ENCODE data around the gene LY6G6C.
A peak's percentile ranks its signal among the peaks of the same experiment; 100 is the strongest.
"Not testable (repeated sequence)": the region's sequence is repeated elsewhere in the genome, so short reads cannot be mapped to it uniquely, and the experiment has no call there.

The LY6G6C gene

GRCh38 chr6:31725502-31726350, 4.2 kb upstream of the LY6G6C start:
- DNase-seq, result no peak

DNA sequence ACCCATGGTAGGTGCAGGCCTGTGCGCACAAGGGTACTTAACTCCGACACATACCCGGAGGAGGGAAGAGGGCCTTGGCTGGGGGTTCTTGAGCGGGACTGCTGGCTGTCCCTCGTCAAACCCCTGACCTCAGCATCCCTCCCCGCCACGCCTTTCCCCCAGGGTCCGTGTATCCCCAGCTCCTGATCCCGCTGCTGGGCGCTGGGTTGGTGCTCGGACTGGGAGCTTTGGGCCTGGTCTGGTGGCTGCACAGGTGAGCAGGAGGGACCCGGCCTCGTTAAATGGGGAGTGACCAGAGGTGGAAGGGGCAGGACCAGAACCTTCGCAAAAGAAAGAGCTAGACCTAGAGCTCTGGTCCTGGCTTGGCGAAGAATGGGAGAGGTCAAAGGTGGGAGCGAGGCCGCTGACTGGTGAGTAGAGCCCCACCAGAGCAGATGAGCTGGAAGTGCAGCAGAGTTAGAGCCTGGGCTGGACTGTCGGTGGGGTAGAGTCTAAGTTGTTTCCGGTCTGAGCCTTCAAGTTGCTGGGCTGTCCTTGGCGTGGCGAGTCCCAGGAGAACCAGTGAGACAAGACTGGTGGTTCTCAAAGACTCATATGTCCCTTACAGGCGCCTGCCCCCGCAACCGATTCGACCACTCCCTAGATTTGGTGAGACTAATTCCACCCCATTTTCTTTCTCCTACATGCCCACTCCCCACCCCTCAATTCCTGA, 2.6 kb upstream of the LY6G6C start:
- no peak for DNase-seq

- no peak for DNase-seq
Measured at GRCh38 chr6:31723245-31723979, 1.9 kb upstream of the LY6G6C start, which contains the start of gene MPIG6B. Gene MPIG6B, plus strand, starts transcription at chr6:31723373. Its CDS starts 11 bp downstream, at chr6:31723384.

- no peak for DNase-seq
Measured at GRCh38 chr6:31722173-31722572, 627 bp upstream of the LY6G6C start.

GRCh38 chr6:31720196-31720770, 1.3 kb downstream of the LY6G6C start:
- DNase-seq, result no peak

DNA sequence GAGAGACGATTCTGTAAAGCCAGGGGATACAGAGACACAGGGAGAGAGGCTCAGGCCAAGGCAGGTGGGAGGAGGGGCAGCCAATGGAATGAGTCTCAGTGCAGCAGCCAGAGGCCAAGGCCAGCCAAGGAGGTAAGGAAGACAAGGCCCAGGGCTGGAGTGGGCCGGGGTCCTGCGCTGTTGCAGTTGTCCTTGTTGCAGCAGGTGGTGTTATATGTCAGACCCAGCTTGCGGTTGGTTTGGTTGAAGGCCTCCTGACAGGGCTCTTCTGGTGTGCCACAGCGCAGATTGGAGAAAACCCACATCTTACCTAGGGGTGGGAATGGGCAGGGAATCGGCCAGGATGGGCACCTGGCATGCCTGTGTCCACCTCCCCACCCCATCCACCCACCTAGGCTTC, 2.5 kb downstream of the LY6G6C start:
- no peak for DNase-seq

- DNase-seq, result no peak
Measured at GRCh38 chr6:31718265-31718664, 3.3 kb downstream of the LY6G6C start.

DNA sequence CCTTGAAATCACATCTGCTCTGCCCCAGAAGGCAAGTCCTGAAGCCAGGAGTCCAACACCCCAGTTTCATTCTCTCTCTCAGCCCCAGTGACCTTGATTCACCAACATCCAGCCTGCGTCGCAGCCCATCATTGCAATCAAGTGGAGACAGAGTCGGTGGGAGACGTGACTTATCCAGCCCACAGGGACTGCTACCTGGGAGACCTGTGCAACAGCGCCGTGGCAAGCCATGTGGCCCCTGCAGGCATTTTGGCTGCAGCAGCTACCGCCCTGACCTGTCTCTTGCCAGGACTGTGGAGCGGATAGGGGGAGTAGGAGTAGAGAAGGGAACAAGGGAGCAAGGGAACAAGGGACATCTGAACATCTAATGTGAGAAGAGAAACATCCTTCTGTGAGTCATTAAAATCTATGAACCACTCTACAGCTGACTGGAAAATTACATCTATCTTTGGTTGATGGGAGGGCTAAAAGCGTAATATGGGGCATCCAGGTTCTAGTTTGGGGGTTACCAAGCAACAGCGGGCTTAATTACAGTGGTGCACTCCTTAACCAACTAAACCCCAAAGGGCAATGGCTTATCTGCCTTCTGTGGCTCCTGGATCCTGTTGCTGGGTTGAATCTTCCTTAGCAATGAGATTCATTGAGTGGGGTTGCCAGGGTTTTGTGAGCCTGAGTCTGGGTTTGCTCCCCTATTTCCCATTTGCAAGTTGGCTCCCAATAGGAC, 3.9 kb downstream of the LY6G6C start:
- DNase-seq, result peak; percentile 29

GRCh38 chr6:31715022-31715958, 6.3 kb downstream of the LY6G6C start, which contains the start of gene LY6G6D:
Gene LY6G6D, plus strand, starts transcription at chr6:31715348. Its CDS starts 8 bp downstream, at chr6:31715356.
- no peak for DNase-seq

DNA sequence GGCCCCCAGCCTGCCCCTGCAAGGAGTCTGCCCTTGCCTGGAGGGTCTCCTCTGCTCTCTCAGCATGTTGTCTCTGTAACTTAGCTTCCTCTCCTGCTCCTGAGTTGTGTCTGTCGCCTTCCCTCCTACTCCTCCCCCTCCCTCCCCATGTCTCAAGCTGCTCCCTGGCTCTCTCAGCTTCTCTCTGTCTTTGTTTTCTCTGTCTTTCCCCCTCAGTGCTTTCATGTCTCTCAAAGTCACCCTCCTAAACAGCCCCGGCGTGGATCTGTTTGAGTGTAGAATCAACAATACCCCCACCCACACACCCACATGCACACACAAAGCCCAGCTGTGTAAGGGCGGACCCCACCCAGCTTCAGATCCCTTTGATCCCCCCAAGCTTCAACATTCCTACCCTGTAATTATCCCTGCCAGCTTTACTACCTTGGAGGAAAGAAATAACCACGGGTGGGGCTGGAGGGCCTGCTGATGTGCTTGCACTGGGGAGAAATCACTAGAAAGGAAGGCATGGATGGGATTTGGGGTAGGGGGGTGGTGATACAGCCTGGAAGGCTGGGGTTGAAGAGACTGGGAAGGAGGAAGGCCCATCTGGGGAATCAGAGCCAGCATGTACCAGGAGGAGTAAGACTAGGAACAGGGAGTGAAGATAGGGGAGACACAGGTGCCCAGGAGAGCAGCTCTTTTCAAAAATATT, 7.4 kb downstream of the LY6G6C start:
- no peak for DNase-seq

DNA sequence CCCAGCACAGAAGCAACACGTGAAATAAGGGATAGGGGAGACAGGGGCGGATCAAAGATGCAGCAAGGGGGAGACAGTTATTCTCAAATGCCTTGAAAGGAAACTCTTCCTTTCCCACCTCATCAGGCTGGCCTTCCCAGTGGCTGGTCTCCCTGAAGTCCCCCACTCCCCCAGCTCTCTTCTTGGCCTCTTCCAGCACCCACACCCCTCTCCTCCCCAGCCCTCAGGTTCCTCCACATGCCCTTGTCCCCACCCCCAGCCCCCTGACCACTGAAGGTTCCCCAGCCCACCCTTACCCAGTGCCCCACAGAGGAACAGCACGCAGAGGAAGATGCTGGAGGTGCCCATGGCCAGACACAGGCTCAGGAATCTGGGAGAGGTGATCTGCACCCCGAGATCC, 8.1 kb downstream of the LY6G6C start:
- no peak for DNase-seq

GRCh38 chr6:31712296-31712695, 9.2 kb downstream of the LY6G6C start:
- DNase-seq, result no peak

GRCh38 chr6:31711233-31711632, 10.3 kb downstream of the LY6G6C start:
- DNase-seq, result no peak

- no peak for DNase-seq
Measured at GRCh38 chr6:31710523-31711219, 10.9 kb downstream of the LY6G6C start.

DNA sequence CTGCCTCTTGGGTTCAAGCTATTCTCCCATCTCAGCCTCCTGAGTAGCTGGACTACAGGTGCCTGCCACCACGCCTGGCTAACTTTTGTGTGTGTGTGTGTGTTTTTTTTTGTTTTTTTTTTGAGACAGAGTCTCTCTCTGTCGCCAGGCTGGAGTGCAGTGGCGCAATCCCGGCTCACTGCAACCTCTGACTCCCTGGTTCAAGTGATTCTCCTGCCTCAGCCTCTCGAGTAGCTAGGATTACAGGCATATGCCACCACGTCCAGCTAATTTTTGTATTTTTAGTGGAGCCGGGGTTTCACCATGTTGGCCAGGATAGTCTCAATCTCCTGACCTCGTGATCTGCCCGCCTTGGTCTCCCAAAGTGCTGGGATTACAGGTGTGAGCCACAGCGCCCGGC, 12.4 kb downstream of the LY6G6C start:
- DNase-seq, result not testable (repeated sequence)

GRCh38 chr6:31708224-31708623, 13.3 kb downstream of the LY6G6C start:
- no peak for DNase-seq

GRCh38 chr6:31707701-31708100, 13.8 kb downstream of the LY6G6C start:
- DNase-seq, result no peak

DNA sequence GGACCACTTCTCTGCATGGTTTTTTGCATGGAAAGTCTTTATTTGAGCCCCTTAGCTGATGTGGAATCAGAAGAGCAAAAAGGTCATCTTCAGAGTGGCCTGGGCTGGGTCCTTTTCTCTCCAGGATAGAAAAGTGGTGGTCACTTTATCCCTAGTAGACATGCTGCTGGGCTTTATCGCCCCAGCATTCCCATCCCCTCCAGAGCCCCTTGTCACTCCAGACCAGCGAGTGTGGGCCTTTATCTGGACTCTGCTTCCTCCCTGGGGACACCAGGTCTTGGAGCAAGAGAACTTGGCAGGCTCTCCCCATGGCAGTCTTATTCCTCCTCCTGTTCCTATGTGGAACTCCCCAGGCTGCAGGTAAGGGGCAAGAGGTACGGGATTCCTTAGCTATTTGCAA, 14.9 kb downstream of the LY6G6C start, which contains the start of gene LY6G6F:
Gene LY6G6F, plus strand, starts transcription at position 268 of the 400 bp plus-strand sequence. Its CDS starts 41 bp downstream, at position 309.
- no peak for DNase-seq

GRCh38 chr6:31705931-31706330, 15.6 kb downstream of the LY6G6C start:
- DNase-seq, result no peak
